HG03025 (cell line): Measurements from ENCODE around the gene PCDHAC1.

Experiments
- ATAC-seq: cut with Tn5 transposase; IDR thresholded peaks from one replicate; pipeline ENCODE4 v1.9.1; 2021; ENCODE audit warnings: mild to moderate bottlenecking, moderate library complexity; ENCODE audit not compliant: unreplicated experiment, low FRiP score

The PCDHAC1 gene

DNA sequence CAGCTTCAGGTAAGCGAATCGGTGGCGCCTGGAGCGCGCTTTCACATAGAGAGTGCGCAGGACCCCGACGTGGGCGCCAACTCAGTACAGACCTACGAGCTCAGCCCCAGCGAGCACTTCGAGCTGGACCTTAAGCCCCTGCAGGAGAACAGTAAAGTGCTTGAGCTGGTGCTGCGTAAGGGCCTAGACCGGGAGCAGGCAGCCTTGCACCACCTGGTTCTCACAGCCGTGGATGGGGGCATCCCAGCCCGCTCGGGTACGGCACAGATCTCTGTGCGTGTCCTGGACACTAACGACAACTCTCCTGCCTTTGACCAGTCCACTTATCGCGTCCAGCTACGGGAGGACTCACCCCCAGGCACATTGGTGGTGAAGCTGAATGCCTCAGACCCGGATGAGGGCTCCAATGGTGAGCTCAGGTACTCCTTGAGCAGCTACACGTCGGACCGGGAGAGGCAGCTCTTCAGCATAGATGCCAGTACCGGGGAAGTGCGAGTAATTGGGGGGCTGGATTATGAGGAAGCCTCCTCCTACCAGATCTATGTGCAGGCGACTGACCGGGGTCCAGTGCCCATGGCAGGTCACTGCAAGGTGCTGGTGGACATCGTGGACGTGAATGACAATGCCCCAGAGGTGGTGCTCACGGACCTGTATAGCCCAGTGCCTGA is 41.3 kb downstream of the PCDHAC1 start:
- ATAC-seq = no peak

DNA sequence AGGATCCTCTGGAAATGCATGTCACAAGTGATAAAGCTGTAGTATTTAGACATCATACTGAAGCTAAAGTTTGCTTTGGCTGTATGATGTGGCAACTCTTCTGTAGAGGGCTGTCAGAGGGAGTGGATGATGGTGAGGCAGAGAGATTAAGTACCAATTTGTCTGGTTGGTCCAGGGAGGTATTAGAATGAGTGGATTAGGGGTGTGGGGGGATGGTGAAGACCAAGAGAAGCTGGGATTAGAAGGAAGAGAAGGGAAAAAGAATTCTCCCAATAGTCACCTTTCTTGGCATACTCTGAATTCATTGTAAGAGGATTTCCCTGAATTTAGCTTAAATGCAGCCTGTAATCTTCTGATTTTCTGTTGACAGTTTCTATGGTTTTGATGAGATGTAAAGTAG is 43.8 kb downstream of the PCDHAC1 start:
- ATAC-seq = no peak

DNA sequence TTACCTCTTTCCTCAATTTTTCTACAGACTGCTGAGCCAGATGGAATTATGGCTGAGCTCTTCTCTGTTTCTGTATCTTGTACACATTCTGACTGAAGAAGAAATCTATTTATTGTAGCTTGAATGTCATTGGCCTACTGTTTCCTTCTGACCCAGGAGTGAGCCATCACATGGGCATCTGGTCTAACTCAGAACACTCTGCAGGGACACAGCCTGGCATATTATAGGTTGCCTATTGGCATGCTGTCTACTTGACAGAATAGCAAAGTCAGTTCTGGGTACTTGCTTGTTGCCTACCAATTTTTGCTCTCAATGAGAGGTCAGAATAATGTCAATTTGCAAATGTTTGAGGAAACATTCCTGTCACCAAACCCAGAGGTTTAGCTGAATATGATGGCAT is 47.5 kb downstream of the PCDHAC1 start:
- no peak for ATAC-seq

DNA sequence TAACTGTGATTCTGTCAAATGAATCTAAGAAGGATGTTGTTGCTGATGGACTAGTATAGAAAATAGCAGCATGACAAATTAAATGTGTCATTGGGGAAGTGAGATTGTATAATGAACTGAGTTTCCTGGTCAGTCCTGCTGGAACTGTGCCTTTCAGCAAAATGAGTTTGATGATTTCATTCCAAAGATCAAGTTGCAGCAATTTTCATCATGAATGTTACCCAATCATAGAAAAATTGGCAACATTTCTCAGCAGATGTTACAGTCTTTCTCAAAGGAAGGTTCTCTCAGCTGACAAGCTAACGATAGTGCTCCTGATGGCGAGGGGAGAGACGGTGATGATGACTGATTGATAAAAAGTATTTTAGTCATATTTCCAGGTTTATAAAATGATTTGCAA is 50.9 kb downstream of the PCDHAC1 start:
- ATAC-seq = no peak

DNA sequence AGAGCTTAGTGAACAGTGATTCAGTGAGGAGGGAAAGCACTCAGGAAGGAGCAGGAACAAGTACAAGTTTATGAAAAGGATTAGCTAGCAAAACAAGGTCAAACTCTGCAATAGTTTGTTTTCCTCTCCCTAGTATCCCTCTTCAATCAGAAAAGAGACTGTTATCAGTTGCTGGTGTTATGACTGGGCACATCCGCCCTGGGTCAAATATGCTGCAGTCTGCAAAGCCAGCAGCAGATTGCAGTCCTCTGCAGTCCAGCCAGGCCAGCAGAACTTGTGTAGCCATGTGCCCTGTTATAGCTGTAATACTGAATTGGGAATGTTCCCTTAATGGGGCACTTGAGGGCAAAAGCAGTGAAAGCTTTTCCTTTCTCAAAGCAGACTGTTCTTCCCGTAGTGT is 52.2 kb downstream of the PCDHAC1 start:
- ATAC-seq = no peak

DNA sequence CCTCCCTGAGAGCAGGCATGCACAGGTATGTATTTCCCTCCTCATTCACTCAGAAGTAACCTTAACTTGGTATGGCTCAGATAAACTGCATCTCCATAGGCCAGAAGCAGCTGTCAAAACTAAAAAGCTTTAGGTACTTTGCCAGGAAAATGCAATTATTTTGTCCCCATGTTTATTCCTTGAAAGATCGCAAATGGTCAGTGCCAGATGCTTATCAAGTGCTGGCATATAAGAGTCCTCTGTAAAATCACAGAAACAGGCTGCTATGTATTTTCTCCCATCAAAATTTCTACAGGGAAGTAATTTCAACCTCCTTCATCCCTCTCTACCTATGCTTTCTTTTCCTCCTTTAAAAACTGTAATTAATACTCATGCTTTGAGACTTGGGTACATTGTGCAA is 52.9 kb downstream of the PCDHAC1 start:
- no peak for ATAC-seq
